Stimulated activated CD4-positive, alpha-beta T cell treated with anti-CD3 and anti-CD28 coated beads, Interleukin-2, amount 100 ng/mL, for 4 hours (primary cell): ENCODE measurements around the gene POLR2I.
"Not testable (repeated sequence)": the region's sequence is repeated elsewhere in the genome, so short reads cannot be mapped to it uniquely, and the experiment has no call there.

ENCODE experiments used
- DNase-seq: peaks from one replicate; pipeline ENCODE4 v3.0.0-alpha.2; 2020; ENCODE audit warnings: low read depth

Gene POLR2I

GRCh38 chr19:36099166-36099785 lies 15.4 kb downstream of the POLR2I start:
- DNase-seq, result no peak

- no peak for DNase-seq
Observed at GRCh38 chr19:36097036-36097435, 17.6 kb downstream of the POLR2I start.

GRCh38 chr19:36093687-36094086 lies 21.0 kb downstream of the POLR2I start:
- no peak for DNase-seq

- DNase-seq, result no peak
Observed at GRCh38 chr19:36093146-36093662, 21.5 kb downstream of the POLR2I start.

- no peak for DNase-seq
Observed at GRCh38 chr19:36092566-36092965, 22.1 kb downstream of the POLR2I start.

GRCh38 chr19:36090910-36091695 lies 23.6 kb downstream of the POLR2I start:
- DNase-seq, result no peak

GRCh38 chr19:36089847-36090246 lies 24.8 kb downstream of the POLR2I start:
- DNase-seq, result no peak

GRCh38 chr19:36086326-36086725 lies 28.3 kb downstream of the POLR2I start:
- DNase-seq, result no peak

- no peak for DNase-seq
Observed at GRCh38 chr19:36084231-36085009, 30.3 kb downstream of the POLR2I start.

- no peak for DNase-seq
Observed at GRCh38 chr19:36082916-36083315, 31.8 kb downstream of the POLR2I start.

- no peak for DNase-seq
Observed at GRCh38 chr19:36081894-36082293, 32.8 kb downstream of the POLR2I start.

GRCh38 chr19:36081385-36081784 lies 33.3 kb downstream of the POLR2I start:
- DNase-seq, result no peak

GRCh38 chr19:36079389-36079945 lies 35.2 kb downstream of the POLR2I start:
- DNase-seq, result no peak

- DNase-seq, result no peak
Observed at GRCh38 chr19:36073121-36073876, 41.4 kb downstream of the POLR2I start.

GRCh38 chr19:36072081-36072480 lies 42.6 kb downstream of the POLR2I start:
- DNase-seq, result no peak

- DNase-seq, result not testable (repeated sequence)
Observed at GRCh38 chr19:36068810-36069499, 45.7 kb downstream of the POLR2I start.

GRCh38 chr19:36067681-36068080 lies 47.0 kb downstream of the POLR2I start:
- DNase-seq, result no peak

- no peak for DNase-seq
Observed at GRCh38 chr19:36064826-36065225, 49.8 kb downstream of the POLR2I start.
